Natural killer cell (primary cell): Measurements from ENCODE around the gene BRAT1. TPM values are rescaled to one million over a fixed set of nuclear protein-coding genes. Genes with fewer than 3 reads are reported as not detected.
"Not testable (repeated sequence)": the region's sequence is repeated elsewhere in the genome, so short reads cannot be mapped to it uniquely, and the experiment has no call there.

Experiments
- ATAC-seq, 3 donors: fragments of 150-1000 bp in 2 of 3; fragments of 200-7000 bp in 1 of 3; cut with Tn5 transposase; 1 replicate in 1 of 3; 2 replicates in 2 of 3; pipeline ENCODE4 v1.10.0; 2021; ENCODE audit warnings: mild to moderate bottlenecking in 2 of 3, moderate library complexity in 2 of 3
- DNase-seq, 2 donors: peaks; one replicate each; pipeline versions ENCODE4 v3.0.0 to v3.0.0-alpha.2; 2013 to 2021; ENCODE audit warnings: mixed read lengths in 1 of 2
- H3K27ac ChIP-seq: one replicate; pipeline ENCODE4 v1.5.1; 2013; ENCODE audit warnings: mild to moderate bottlenecking, low read length
- H3K27me3 ChIP-seq: one replicate; pipeline ENCODE4 v1.6.1; 2013; ENCODE audit warnings: low read length; ENCODE audit not compliant: control insufficient read depth, insufficient read depth
- H3K36me3 ChIP-seq: one replicate; pipeline ENCODE4 v1.6.1; 2013; ENCODE audit warnings: low read length; ENCODE audit not compliant: control insufficient read depth, insufficient read depth
- H3K4me1 ChIP-seq: one replicate; pipeline ENCODE4 v1.6.1; 2013; ENCODE audit warnings: low read length; ENCODE audit not compliant: control insufficient read depth, insufficient read depth
- H3K4me3 ChIP-seq: one replicate; pipeline ENCODE4 v1.5.1; 2013; ENCODE audit warnings: low read length
- H3K9me3 ChIP-seq: one replicate; pipeline ENCODE4 v1.6.1; 2013; ENCODE audit warnings: low read length; ENCODE audit not compliant: control insufficient read depth, insufficient read depth
- H3K27ac Mint-ChIP-seq, 2 donors: one replicate each; pipeline ENCODE4 v1.8.0; 2022; ENCODE audit warnings: mild to moderate bottlenecking in 2 of 2, mixed read lengths in 2 of 2, moderate library complexity in 1 of 2
- H3K27me3 Mint-ChIP-seq, 2 donors: one replicate each; pipeline ENCODE4 v1.8.0; 2022; ENCODE audit warnings: low read depth in 2 of 2, mixed read lengths in 2 of 2
- H3K36me3 Mint-ChIP-seq: one replicate; pipeline ENCODE4 v1.8.0; 2022; ENCODE audit warnings: mixed read lengths
- H3K4me1 Mint-ChIP-seq, 2 donors: one replicate each; pipeline ENCODE4 v1.8.0; 2022; ENCODE audit warnings: mixed read lengths in 2 of 2
- H3K4me3 Mint-ChIP-seq: one replicate; pipeline ENCODE4 v1.8.0; 2022; ENCODE audit warnings: mild to moderate bottlenecking, moderate library complexity, mixed read lengths
- H3K9me3 Mint-ChIP-seq, 2 donors: one replicate each; pipeline ENCODE4 v1.8.0; 2022; ENCODE audit warnings: mixed read lengths in 2 of 2
- CTCF ChIP-seq: fragments of 200-600 bp; IDR thresholded peaks from one replicate; pipeline ENCODE4 v1.8.0; 2022; ENCODE audit warnings: antibody characterized with exemption
- WGBS: methylation state at CpG from one replicate; pipeline ENCODE4 v1.1.7; 2013; ENCODE audit warnings: missing lambda C conversion rate; ENCODE audit not compliant: insufficient coverage; 5-methylcytosine and 5-hydroxymethylcytosine counted together
- intact Hi-C: fragments of 100-400 bp; cut with micrococcal nuclease; formaldehyde crosslinking; loops from one replicate; pipeline ENCODE4 v1.14.2; 2022
- total RNA-seq, 4 donors: library from RNA; stranded (reverse); fragments of 120-200 nt in 1 of 4; gene quantifications; one replicate each; pipeline versions ENCODE4 v1.2.3 to v1.2.4, GENCODE V29; 2013 to 2022

The BRAT1 gene
- total RNA-seq, 3 donors from 2014 or later (not counting 1 experiment from before 2014, with no cell fraction given) = 24.9 to 26.7 (median 25.6) TPM

- peaks cover 10% of the 10 kb centered on the region for H3K4me1 ChIP-seq
- ATAC-seq = no peak
- Mint-ChIP-seq H3K9me3 (no peaks in the 10 kb centered on the region), H3K36me3 (no peaks in the 10 kb centered on the region), H3K27ac (no peak overlapping the region), H3K4me1 (peaks cover 1 to 2% of the 10 kb centered on the region in 2 donors), H3K27me3 (no peaks in the 10 kb centered on the region), H3K4me3 (no peak overlapping the region)
- no peak overlapping the region for H3K4me3 ChIP-seq
- DNase-seq = no peak
- no peak for TF ChIP-seq CTCF
- H3K27me3 ChIP-seq = no peaks in the 10 kb centered on the region
- intact Hi-C loops = no loop called here
- no peak overlapping the region for H3K27ac ChIP-seq
- 95% methylated on average over 10 of the region's 12 CpGs for WGBS
- no peaks in the 10 kb centered on the region for H3K36me3 ChIP-seq
- H3K9me3 ChIP-seq = no peaks in the 10 kb centered on the region
Observed at GRCh38 chr7:2564970-2565540, 9.7 kb upstream of the BRAT1 start.

- H3K27ac Mint-ChIP-seq, ATAC-seq, H3K36me3 Mint-ChIP-seq, DNase-seq, H3K9me3 Mint-ChIP-seq, H3K27ac ChIP-seq, H3K27me3 ChIP-seq, H3K27me3 Mint-ChIP-seq, H3K4me3 Mint-ChIP-seq, intact Hi-C loops, H3K36me3 ChIP-seq, H3K4me3 ChIP-seq, H3K9me3 ChIP-seq: not testable (repeated sequence)
- 100% methylated on average over 2 of the region's 3 CpGs for WGBS
- H3K4me1 ChIP-seq = peaks cover 18% of the 10 kb centered on the region
- peaks cover 6 to 11% of the 10 kb centered on the region in 2 donors for H3K4me1 Mint-ChIP-seq
Observed at GRCh38 chr7:2563955-2564354, 8.6 kb upstream of the BRAT1 start.

GRCh38 chr7:2559283-2559950 lies 4.1 kb upstream of the BRAT1 start:
- Mint-ChIP-seq H3K4me3 (peak overlapping the region; percentile 78), H3K27me3 (no peaks in the 10 kb centered on the region), H3K27ac (peak overlapping the region in 1 of 2 donors; percentile 61), H3K9me3 (no peaks in the 10 kb centered on the region), H3K4me1 (peaks cover 15 to 24% of the 10 kb centered on the region in 2 donors), H3K36me3 (no peaks in the 10 kb centered on the region)
- WGBS = 11% methylated on average over 52 of the region's 53 CpGs
- H3K4me1 ChIP-seq = peaks cover 31% of the 10 kb centered on the region
- peak overlapping the region; percentile 42 for H3K4me3 ChIP-seq
- H3K27me3 ChIP-seq = no peaks in the 10 kb centered on the region
- no peaks in the 10 kb centered on the region for H3K36me3 ChIP-seq
- no peak overlapping the region for H3K27ac ChIP-seq
- DNase-seq (peak in 1 of 2 donors; percentile 59), ATAC-seq (peak in 2 of 3 donors; percentile 0 to 3)
- no peaks in the 10 kb centered on the region for H3K9me3 ChIP-seq
- TF ChIP-seq CTCF = no peak
- intact Hi-C loops = loop anchor here (5.0 to 10.0 kb wide), 2 partner anchors 82 to 155 kb away; partner anchors contain the start of genes CHST12 and GRIFIN

- DNase-seq = peak; percentile 91 to 92
- no peak within 1 kb of the TSS for H3K27ac ChIP-seq
- H3K4me1 Mint-ChIP-seq = peaks cover 22 to 30% of the 10 kb centered on the region in 2 donors
- no peaks in the 10 kb centered on the region for H3K36me3 Mint-ChIP-seq
- no peaks in the 10 kb centered on the region for H3K9me3 ChIP-seq
- H3K27me3 ChIP-seq = no peaks in the 10 kb centered on the region
- peak within 1 kb of the TSS; percentile 42 for H3K4me3 ChIP-seq
- intact Hi-C loops = loop anchor here (5.0 to 10.0 kb wide), 2 partner anchors 81 to 154 kb away; partner anchors contain the start of genes CHST12 and GRIFIN
- no peaks in the 10 kb centered on the region for H3K9me3 Mint-ChIP-seq
- peak within 1 kb of the TSS; percentile 4 to 61 for H3K27ac Mint-ChIP-seq
- H3K4me1 ChIP-seq = peaks cover 37% of the 10 kb centered on the region
- H3K36me3 ChIP-seq = no peaks in the 10 kb centered on the region
- H3K27me3 Mint-ChIP-seq = no peaks in the 10 kb centered on the region
- peak; percentile 52 to 71 (median 66) for ATAC-seq
- peak within 1 kb of the TSS; percentile 78 for H3K4me3 Mint-ChIP-seq
- WGBS = 1% methylated on average over 66 of the region's 66 CpGs
- no peak for TF ChIP-seq CTCF
Observed at GRCh38 chr7:2558629-2559282, 3.4 kb upstream of the BRAT1 start, which contains the start of gene IQCE. IQCE (plus strand) TSS chr7:2558979; CDS start chr7:2559182, 203 bp downstream.
